GM18498 (cell line): ENCODE measurements around the gene JUP.

Experiments
- ATAC-seq: cut with Tn5 transposase; IDR thresholded peaks from one replicate; pipeline ENCODE4 v1.9.1; 2021; ENCODE audit warnings: mild to moderate bottlenecking, moderate library complexity; ENCODE audit not compliant: unreplicated experiment

The JUP gene

GRCh38 chr17:41760878-41761277 is 25.6 kb downstream of the JUP start:
- no peak for ATAC-seq

- ATAC-seq = no peak
Observed at GRCh38 chr17:41758601-41759000, 27.9 kb downstream of the JUP start.

GRCh38 chr17:41754066-41754465 is 32.4 kb downstream of the JUP start:
- ATAC-seq = no peak

- no peak for ATAC-seq
Observed at GRCh38 chr17:41751288-41751687, 35.2 kb downstream of the JUP start.

GRCh38 chr17:41750862-41751261 is 35.6 kb downstream of the JUP start:
- no peak for ATAC-seq

GRCh38 chr17:41748275-41748674 is 38.2 kb downstream of the JUP start:
- no peak for ATAC-seq

- ATAC-seq = no peak
Observed at GRCh38 chr17:41741709-41742108, 44.8 kb downstream of the JUP start.

- no peak for ATAC-seq
Observed at GRCh38 chr17:41740506-41740905, 46.0 kb downstream of the JUP start.

GRCh38 chr17:41739661-41740352 is 46.7 kb downstream of the JUP start:
- ATAC-seq = no peak

GRCh38 chr17:41738801-41739112 is 47.8 kb downstream of the JUP start:
- ATAC-seq = no peak

- no peak for ATAC-seq
Observed at GRCh38 chr17:41738077-41738800, 48.3 kb downstream of the JUP start.

- ATAC-seq = no peak
Observed at GRCh38 chr17:41737680-41738023, 48.9 kb downstream of the JUP start.

GRCh38 chr17:41736983-41737679 is 49.4 kb downstream of the JUP start:
- ATAC-seq = no peak

GRCh38 chr17:41735744-41736143 is 50.8 kb downstream of the JUP start:
- ATAC-seq = no peak

GRCh38 chr17:41734949-41735313 is 51.6 kb downstream of the JUP start:
- ATAC-seq = no peak

- no peak for ATAC-seq
Observed at GRCh38 chr17:41734139-41734948, 52.2 kb downstream of the JUP start, which contains the start of gene HAP1. HAP1 (minus strand) TSS chr17:41734643; CDS start chr17:41734634, 9 bp downstream.

- no peak for ATAC-seq
Observed at GRCh38 chr17:41733348-41734138, 53.0 kb downstream of the JUP start.

- ATAC-seq = no peak
Observed at GRCh38 chr17:41731836-41732235, 54.7 kb downstream of the JUP start.

GRCh38 chr17:41730479-41730878 is 56.0 kb downstream of the JUP start:
- ATAC-seq = no peak

GRCh38 chr17:41728056-41728455 is 58.5 kb downstream of the JUP start:
- ATAC-seq = no peak

GRCh38 chr17:41725134-41725533 is 61.4 kb downstream of the JUP start:
- no peak for ATAC-seq
